IMR-90 (cell line): ENCODE data around the gene AMER2.

Source experiments
- BHLHE40 ChIP-seq: fragments of 150-350 bp; IDR thresholded peaks from 2 replicates; pipeline ENCODE4 v1.6.1; 2016; ENCODE audit warnings: mild to moderate bottlenecking, low read depth, low read length
- CTCF ChIP-seq: conservative IDR thresholded peaks from 2 replicates; pipeline ENCODE4 v1.5.1; 2012; ENCODE audit warnings: mild to moderate bottlenecking, low read depth, low read length, improper control_type of control experiment
- ELK1 ChIP-seq: fragments of 150-350 bp; IDR thresholded peaks from 2 replicates; pipeline ENCODE4 v1.6.1; 2016; ENCODE audit warnings: low read depth, mild to moderate bottlenecking, low read length, moderate library complexity, borderline replicate concordance
- MAFK ChIP-seq: IDR thresholded peaks from 2 replicates; pipeline ENCODE4 v1.6.1; 2012; ENCODE audit warnings: low read depth, low read length, improper control_type of control experiment
- MAZ ChIP-seq: IDR thresholded peaks from 2 replicates; pipeline ENCODE4 v1.6.1; 2012; ENCODE audit warnings: low read depth, mild to moderate bottlenecking, low read length, improper control_type of control experiment, moderate library complexity, borderline replicate concordance
- MXI1 ChIP-seq: IDR thresholded peaks from 2 replicates; pipeline ENCODE4 v1.6.1; 2012; ENCODE audit warnings: low read depth, mild to moderate bottlenecking, low read length, moderate library complexity, borderline replicate concordance
- NFE2L2 ChIP-seq: fragments of 150-350 bp; IDR thresholded peaks from 2 replicates; pipeline ENCODE4 v1.6.1; 2016; ENCODE audit warnings: low read depth, mild to moderate bottlenecking, low read length
- POLR2A ChIP-seq: IDR thresholded peaks from 2 replicates; pipeline ENCODE4 v1.6.1; 2012; ENCODE audit warnings: mild to moderate bottlenecking, low read depth, low read length
- RAD21 ChIP-seq: IDR thresholded peaks from 2 replicates; pipeline ENCODE4 v1.6.1; 2012; ENCODE audit warnings: low read length, improper control_type of control experiment
- RFX5 ChIP-seq: IDR thresholded peaks from 2 replicates; pipeline ENCODE4 v1.8.0; 2012; ENCODE audit warnings: low read depth, mild to moderate bottlenecking, low read length, moderate library complexity
- USF2 ChIP-seq: fragments of 150-350 bp; IDR thresholded peaks from 2 replicates; pipeline ENCODE4 v1.6.1; 2017; ENCODE audit warnings: mild to moderate bottlenecking, antibody characterized with exemption, low read length, low read depth

GRCh38 chr13:25153736-25154135, 18.4 kb downstream of the AMER2 start:
- TF ChIP-seq CTCF (no peak), BHLHE40 (no peak), MXI1 (no peak), POLR2A (no peak), MAZ (no peak), ELK1 (no peak), RAD21 (no peak), RFX5 (no peak), MAFK (no peak), USF2 (no peak), NFE2L2 (no peak)
